GM12874 (cell line): Measurements from ENCODE around the gene MERTK.
A peak's percentile ranks its signal among the peaks of the same experiment; 100 is the strongest.

Experiments
- TF ChIP-seq, protein P1 (sequence below): IDR thresholded peaks from 2 replicates; pipeline ENCODE4 v1.5.1; 2011; ENCODE audit warnings: low read depth, mild to moderate bottlenecking, control low read depth, low read length, moderate library complexity; ENCODE audit not compliant: insufficient read depth

Gene MERTK

DNA sequence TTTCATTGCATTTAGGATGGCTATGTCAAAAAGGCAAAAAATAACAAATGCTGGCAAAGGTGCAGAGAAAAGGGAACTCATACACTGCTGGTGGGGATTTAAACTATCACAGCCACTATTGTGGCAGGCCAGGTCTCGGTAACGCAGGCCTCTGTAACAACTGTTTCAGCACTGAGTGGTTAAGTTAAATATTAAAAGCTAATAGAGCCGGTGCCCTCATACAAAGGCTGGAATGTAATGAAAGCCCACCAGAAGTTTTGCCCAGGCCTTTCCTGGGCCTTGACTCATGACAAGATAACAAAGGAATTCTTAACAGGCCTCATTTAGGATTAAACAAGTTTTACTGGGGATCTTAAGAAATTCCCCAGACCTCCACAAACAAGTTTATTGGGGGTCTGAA, 10.7 kb downstream of the MERTK start:
- TF ChIP-seq, protein P1, sequence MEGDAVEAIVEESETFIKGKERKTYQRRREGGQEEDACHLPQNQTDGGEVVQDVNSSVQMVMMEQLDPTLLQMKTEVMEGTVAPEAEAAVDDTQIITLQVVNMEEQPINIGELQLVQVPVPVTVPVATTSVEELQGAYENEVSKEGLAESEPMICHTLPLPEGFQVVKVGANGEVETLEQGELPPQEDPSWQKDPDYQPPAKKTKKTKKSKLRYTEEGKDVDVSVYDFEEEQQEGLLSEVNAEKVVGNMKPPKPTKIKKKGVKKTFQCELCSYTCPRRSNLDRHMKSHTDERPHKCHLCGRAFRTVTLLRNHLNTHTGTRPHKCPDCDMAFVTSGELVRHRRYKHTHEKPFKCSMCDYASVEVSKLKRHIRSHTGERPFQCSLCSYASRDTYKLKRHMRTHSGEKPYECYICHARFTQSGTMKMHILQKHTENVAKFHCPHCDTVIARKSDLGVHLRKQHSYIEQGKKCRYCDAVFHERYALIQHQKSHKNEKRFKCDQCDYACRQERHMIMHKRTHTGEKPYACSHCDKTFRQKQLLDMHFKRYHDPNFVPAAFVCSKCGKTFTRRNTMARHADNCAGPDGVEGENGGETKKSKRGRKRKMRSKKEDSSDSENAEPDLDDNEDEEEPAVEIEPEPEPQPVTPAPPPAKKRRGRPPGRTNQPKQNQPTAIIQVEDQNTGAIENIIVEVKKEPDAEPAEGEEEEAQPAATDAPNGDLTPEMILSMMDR = no peak

DNA sequence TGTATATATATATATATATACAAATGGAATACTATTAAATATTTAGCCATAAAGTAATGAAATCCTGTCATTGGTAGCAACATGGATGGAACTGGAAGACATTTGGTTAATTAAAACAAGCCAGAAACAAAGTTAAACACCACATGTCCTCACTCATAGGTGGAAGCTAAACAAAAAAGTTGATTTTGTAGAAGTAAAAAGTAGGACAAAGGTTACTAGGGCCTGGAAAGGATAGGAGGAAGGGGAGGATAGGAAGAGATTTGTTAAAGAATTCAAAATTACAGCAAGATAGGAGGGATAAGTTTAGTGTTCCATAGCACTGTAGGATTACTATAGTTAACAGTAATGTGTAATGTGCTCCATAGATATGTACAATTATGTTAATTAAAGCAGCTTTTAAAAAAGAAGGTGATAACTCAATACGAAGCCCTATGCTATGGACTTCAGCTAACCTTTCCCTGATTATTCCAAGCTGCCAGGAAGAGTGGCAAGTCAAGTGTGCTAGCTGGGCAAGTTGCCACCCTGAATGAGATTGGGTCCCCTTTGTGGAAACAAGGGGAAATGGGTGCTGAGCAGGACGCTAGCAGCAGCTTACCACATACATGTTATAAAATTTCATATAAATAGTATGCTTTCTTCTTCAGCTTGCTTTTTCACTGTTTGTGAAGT, 12.3 kb downstream of the MERTK start:
- TF ChIP-seq, protein P1 = no peak

GRCh38 chr2:111912547-111912946, 14.1 kb downstream of the MERTK start:
- TF ChIP-seq, protein P1 = no peak

GRCh38 chr2:111917106-111917505, 18.7 kb downstream of the MERTK start:
- TF ChIP-seq, protein P1 = no peak

DNA sequence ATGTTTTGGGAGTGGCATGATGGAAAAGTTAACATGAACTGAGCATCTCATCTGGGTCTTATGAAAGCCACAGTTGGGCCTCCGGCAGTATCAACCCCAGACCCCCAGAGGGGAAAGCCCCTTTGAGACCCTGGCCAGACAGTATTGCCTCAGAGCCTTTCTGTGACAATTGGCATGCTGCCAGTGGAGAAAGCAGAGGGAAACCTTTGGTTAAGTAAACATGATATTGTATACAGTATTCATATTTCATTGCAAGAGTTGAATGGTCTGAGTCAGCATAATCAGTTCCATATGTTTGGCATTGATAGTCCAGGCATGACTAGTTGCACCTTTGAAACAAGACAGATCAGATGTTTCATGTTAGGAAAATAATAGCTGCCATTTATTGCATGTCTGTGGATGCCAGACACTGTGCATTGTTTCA, 20.0 kb downstream of the MERTK start:
- TF ChIP-seq, protein P1 = no peak

GRCh38 chr2:111919365-111919764, 21.0 kb downstream of the MERTK start:
- TF ChIP-seq, protein P1 = peak; percentile 37

DNA sequence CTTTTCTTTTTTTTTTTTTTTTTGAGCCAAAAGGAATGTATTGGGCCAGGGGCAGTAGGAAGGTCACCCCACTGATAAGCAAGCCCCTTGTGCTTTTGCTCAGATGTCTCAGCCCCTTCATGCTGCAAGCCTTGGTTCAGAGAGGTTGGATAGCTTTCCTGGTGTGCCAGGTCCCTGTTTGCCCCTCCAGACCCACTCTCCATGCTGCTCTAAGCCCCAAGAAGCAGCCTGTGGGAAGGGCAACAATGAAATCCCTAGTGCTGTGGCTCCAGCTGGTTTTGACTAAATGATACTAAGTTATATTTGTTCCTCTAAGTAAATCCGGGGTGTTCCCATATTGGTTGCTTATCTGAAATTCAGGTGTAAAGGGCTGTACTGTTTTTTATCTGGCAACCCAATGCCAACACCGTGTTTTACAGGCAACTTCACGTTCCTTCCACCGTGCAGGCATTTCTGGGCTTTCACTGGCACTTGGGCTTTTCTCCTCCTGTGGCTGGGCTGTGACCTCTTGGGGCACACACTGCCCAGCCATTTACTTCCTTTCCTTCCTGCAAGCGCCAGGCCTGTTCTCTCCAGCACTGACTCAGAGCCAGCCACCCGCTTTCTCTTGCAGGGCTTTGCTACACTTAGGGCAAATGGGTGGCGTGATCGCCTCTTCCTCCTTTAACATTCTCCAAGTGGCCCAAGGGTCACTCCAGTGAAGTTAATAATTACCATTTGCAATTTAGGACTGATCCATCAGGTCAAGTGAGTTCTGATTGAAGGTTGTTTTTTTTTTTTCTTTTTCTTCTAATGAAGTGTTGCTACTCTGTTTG, 21.6 kb downstream of the MERTK start:
- TF ChIP-seq, protein P1 = no peak
